ENCODE measurements around the gene TWSG1.

GRCh38 chr18:9421901-9422327 is 87.3 kb downstream of the TWSG1 start:
- no peak for TF ChIP-seq TAF1 (IDR thresholded peaks at IDR 0.05; ENCODE audit: borderline replicate concordance, insufficient read depth, low read length)
- TF ChIP-seq POLR2AphosphoS5 (IDR thresholded peaks at IDR 0.05; ENCODE audit: low read depth, low read length), result no peak
- no peak for TF ChIP-seq REST (IDR thresholded peaks at IDR 0.05; ENCODE audit: insufficient read depth in 1 of 2, low read depth in 2 of 2, low read length in 2 of 2)
- TF ChIP-seq SIN3A (IDR thresholded peaks at IDR 0.05; ENCODE audit: borderline replicate concordance, insufficient read depth, low read length), result no peak
